HEK293 (cell line): Measurements from ENCODE around the gene CCL4.
A peak's percentile ranks its signal among the peaks of the same experiment; 100 is the strongest.
"Not testable (repeated sequence)": the region's sequence is repeated elsewhere in the genome, so short reads cannot be mapped to it uniquely, and the experiment has no call there.

Experiments
- CTCF ChIA-PET: fragments of 350-600 bp; formaldehyde crosslinking; extraction: SDS; loops from one replicate; lab custom pipeline; 2021; ENCODE audit warnings: antibody characterized with exemption; lab: Yijun Ruan, JAX
- POLR2A ChIA-PET: fragments of 300-600 bp; formaldehyde crosslinking; extraction: SDS; loops from one replicate; lab custom pipeline; 2020; ENCODE audit warnings: antibody characterized with exemption, inconsistent platforms; lab: Yijun Ruan, JAX
- H3K27ac ChIP-seq: fragments of 200-500 bp; sonication (Bioruptor generic); 2 replicates; pipeline ENCODE4 v1.5.1; 2014; ENCODE audit warnings: low read depth, low read length, control low read depth, inconsistent platforms; ENCODE audit errors: extremely low read depth
- H3K36me3 ChIP-seq, 2 experiments: fragments of 200-500 bp in 1 of 2; sonication (Bioruptor generic) in 1 of 2; 1 replicate in 1 of 2; 2 replicates in 1 of 2; pipeline ENCODE4 v1.5.1; 2014 to 2017; ENCODE audit warnings: inconsistent platforms in 2 of 2, low read length in 2 of 2; ENCODE audit not compliant: control insufficient read depth in 2 of 2, insufficient read depth in 1 of 2
- H3K4me1 ChIP-seq: fragments of 200-500 bp; sonication (Bioruptor generic); 2 replicates; pipeline ENCODE4 v1.5.1; 2014; ENCODE audit warnings: mild to moderate bottlenecking, low read length, inconsistent platforms; ENCODE audit not compliant: control insufficient read depth, insufficient read depth
- H3K4me3 ChIP-seq: 2 replicates; pipeline ENCODE4 v1.5.1; 2011; ENCODE audit warnings: low read depth, mild to moderate bottlenecking, control low read depth, low read length, moderate library complexity
- H3K9me3 ChIP-seq: fragments of 200-500 bp; sonication (Bioruptor generic); 2 replicates; pipeline ENCODE4 v1.5.1; 2014; ENCODE audit warnings: low read depth, low read length, inconsistent platforms; ENCODE audit not compliant: control insufficient read depth, insufficient read depth
- BCL11A ChIP-seq: fragments of 450-650 bp; formaldehyde crosslinking; IDR thresholded peaks from 2 replicates; pipeline ENCODE4 v1.5.1; 2016; ENCODE audit warnings: low read depth, missing biosample characterization, missing genetic modification characterization
- FEZF1 ChIP-seq: fragments of 450-650 bp; formaldehyde crosslinking; IDR thresholded peaks from 2 replicates; pipeline ENCODE4 v1.5.1; 2016; ENCODE audit warnings: missing biosample characterization, missing genetic modification characterization
- GLIS1 ChIP-seq: fragments of 450-650 bp; formaldehyde crosslinking; IDR thresholded peaks from 2 replicates; pipeline ENCODE4 v1.5.1; 2016; ENCODE audit warnings: missing biosample characterization, missing genetic modification characterization
- KLF9 ChIP-seq: fragments of 450-650 bp; formaldehyde crosslinking; IDR thresholded peaks from 2 replicates; pipeline ENCODE4 v1.5.1; 2016; ENCODE audit warnings: missing biosample characterization, missing genetic modification characterization, low read depth
- SP7 ChIP-seq: fragments of 450-650 bp; formaldehyde crosslinking; IDR thresholded peaks from 2 replicates; pipeline ENCODE4 v1.5.1; 2016; ENCODE audit warnings: missing biosample characterization, missing genetic modification characterization
- ZBTB21 ChIP-seq: fragments of 450-650 bp; formaldehyde crosslinking; IDR thresholded peaks from 2 replicates; pipeline ENCODE4 v1.5.1; 2017; ENCODE audit warnings: missing biosample characterization, missing genetic modification characterization
- ZEB2 ChIP-seq: fragments of 450-650 bp; formaldehyde crosslinking; IDR thresholded peaks from 2 replicates; pipeline ENCODE4 v1.5.1; 2016; ENCODE audit warnings: missing biosample characterization, missing genetic modification characterization
- ZIC2 ChIP-seq: fragments of 450-650 bp; formaldehyde crosslinking; IDR thresholded peaks from 2 replicates; pipeline ENCODE4 v1.5.1; 2016; ENCODE audit warnings: missing biosample characterization, missing genetic modification characterization
- ZNF248 ChIP-seq: fragments of 450-650 bp; formaldehyde crosslinking; IDR thresholded peaks from 2 replicates; pipeline ENCODE4 v1.5.1; 2017; ENCODE audit warnings: missing biosample characterization, missing genetic modification characterization
- ZNF366 ChIP-seq: fragments of 450-650 bp; formaldehyde crosslinking; conservative IDR thresholded peaks from 2 replicates; pipeline ENCODE4 v1.5.1; 2016; ENCODE audit warnings: missing biosample characterization, missing genetic modification characterization
- ZNF473 ChIP-seq: fragments of 450-650 bp; formaldehyde crosslinking; IDR thresholded peaks from 2 replicates; pipeline ENCODE4 v1.5.1; 2017; ENCODE audit warnings: missing biosample characterization, missing genetic modification characterization
- ZNF558 ChIP-seq: fragments of 450-650 bp; formaldehyde crosslinking; IDR thresholded peaks from 2 replicates; pipeline ENCODE4 v1.5.1; 2016; ENCODE audit warnings: missing biosample characterization, missing genetic modification characterization
- ZNF561 ChIP-seq: fragments of 450-650 bp; IDR thresholded peaks from 2 replicates; pipeline ENCODE4 v1.5.1; 2018; ENCODE audit warnings: missing biosample characterization, missing genetic modification characterization, borderline replicate concordance
- ZNF629 ChIP-seq: fragments of 450-650 bp; formaldehyde crosslinking; IDR thresholded peaks from 2 replicates; pipeline ENCODE4 v1.5.1; 2017; ENCODE audit warnings: missing biosample characterization, missing genetic modification characterization
- ZNF843 ChIP-seq: fragments of 450-650 bp; formaldehyde crosslinking; IDR thresholded peaks from 2 replicates; pipeline ENCODE4 v1.5.1; 2016; ENCODE audit warnings: missing biosample characterization, missing genetic modification characterization
- TF ChIP-seq, protein P1 (sequence below): fragments of 450-650 bp; formaldehyde crosslinking; IDR thresholded peaks from 2 replicates; pipeline ENCODE4 v1.5.1; 2016; ENCODE audit warnings: missing biosample characterization, missing genetic modification characterization, low read depth

The CCL4 gene

GRCh38 chr17:36114971-36115648 lies 11.5 kb downstream of the CCL4 start:
- H3K9me3 ChIP-seq, H3K36me3 ChIP-seq, POLR2A ChIA-PET, H3K27ac ChIP-seq, H3K4me1 ChIP-seq, H3K4me3 ChIP-seq: not testable (repeated sequence)
- TF ChIP-seq ZNF473 = peak; percentile 58; the same call in 1 of the 2 replicates
- CTCF ChIA-PET = interaction anchor here (2.7 kb wide), 1 partner anchor 33 kb away, joined by 11 read pairs; no protein-coding TSS in a partner anchor

- CTCF ChIA-PET = interaction anchor here (2.7 kb wide), 1 partner anchor 33 kb away, joined by 11 read pairs; no protein-coding TSS in a partner anchor
- POLR2A ChIA-PET, H3K4me3 ChIP-seq, H3K9me3 ChIP-seq, H3K36me3 ChIP-seq, H3K4me1 ChIP-seq, H3K27ac ChIP-seq: not testable (repeated sequence)
- TF ChIP-seq ZNF248 (0 out of 2 replicates have a peak, but pooled peaks have one; percentile 16), FEZF1 (tag by site-specific recombination) (0 out of 2 replicates have a peak, but pooled peaks have one; percentile 39), ZNF843 (tag by site-specific recombination) (peak; percentile 37; the same call in 1 of the 2 replicates), ZNF558 (tag by site-specific recombination) (0 out of 2 replicates have a peak, but pooled peaks have one; percentile 28), KLF9 (tag by site-specific recombination) (0 out of 2 replicates have a peak, but pooled peaks have one; percentile 14), ZNF629 (tag by site-specific recombination) (peak; percentile 85), BCL11A (tag by site-specific recombination) (peak; percentile 16; the same call in 1 of the 2 replicates), ZNF366 (peak; percentile 33; the same call in 1 of the 2 replicates), ZEB2 (0 out of 2 replicates have a peak, but pooled peaks have one; percentile 16), SP7 (tag by site-specific recombination) (peak; percentile 89), ZBTB21 (tag by site-specific recombination) (peak; percentile 78)
- TF ChIP-seq, protein P1, sequence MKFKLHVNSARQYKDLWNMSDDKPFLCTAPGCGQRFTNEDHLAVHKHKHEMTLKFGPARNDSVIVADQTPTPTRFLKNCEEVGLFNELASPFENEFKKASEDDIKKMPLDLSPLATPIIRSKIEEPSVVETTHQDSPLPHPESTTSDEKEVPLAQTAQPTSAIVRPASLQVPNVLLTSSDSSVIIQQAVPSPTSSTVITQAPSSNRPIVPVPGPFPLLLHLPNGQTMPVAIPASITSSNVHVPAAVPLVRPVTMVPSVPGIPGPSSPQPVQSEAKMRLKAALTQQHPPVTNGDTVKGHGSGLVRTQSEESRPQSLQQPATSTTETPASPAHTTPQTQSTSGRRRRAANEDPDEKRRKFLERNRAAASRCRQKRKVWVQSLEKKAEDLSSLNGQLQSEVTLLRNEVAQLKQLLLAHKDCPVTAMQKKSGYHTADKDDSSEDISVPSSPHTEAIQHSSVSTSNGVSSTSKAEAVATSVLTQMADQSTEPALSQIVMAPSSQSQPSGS = peak; percentile 94
Measured at GRCh38 chr17:36115649-36115977, 12.0 kb downstream of the CCL4 start.

DNA sequence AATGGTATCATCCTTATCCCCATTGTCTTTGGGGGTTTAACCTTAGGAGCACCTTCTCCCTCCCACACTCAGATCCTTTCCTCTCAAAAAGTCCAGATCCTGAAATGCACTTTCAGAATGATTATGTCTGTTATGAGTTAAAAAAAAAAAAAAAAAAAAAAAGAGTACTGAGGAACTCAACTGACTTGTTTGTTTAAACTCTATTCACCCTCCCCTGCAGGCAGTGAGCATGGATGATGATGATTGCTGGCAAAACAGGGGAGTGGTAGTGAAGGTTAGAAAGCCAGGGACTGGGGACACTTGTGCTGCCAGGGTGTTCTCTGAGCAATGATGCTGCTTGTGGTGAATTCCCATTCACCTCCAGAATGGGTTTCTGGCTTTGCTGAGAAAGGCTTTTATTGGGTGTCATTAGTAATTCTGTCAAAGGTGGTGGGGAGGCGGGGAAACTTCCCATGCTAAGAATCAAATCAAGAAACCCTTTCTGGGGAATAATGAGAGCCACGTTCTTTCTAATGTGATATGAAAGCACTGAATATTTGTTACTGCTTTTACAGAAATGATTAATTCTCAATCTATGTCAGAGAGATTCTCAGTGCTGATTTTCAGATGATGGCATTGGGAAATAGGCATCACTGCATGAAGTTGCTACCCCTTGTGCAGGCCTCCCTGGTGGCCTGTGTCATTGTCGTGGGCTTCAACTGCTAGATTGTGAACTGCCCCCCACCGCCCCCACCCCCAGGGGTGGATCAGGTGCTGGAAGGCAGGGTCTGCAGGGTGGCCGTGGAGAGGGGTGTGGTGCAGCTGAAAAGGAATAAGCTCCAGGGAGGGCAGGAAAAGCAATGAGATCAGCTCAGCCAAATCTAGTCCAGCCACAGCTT lies 14.1 kb downstream of the CCL4 start:
- POLR2A ChIA-PET = interaction anchor here (0.6 to 1.1 kb wide), 2 partner anchors 53 to 65 kb away, joined by 3 read pairs; no protein-coding TSS in a partner anchor
- H3K27ac ChIP-seq = no peak overlapping the region; the same call in 1 of the 2 replicates
- no peak overlapping the region for H3K4me3 ChIP-seq
- peaks cover 3% of the 10 kb centered on the region; the same call in 1 of the 2 replicates for H3K4me1 ChIP-seq
- CTCF ChIA-PET = interaction anchor here (0.7 to 3.1 kb wide), 9 partner anchors 15 to 928 kb away, joined by 3 to 37 read pairs (median 7); no protein-coding TSS in a partner anchor
- H3K9me3 ChIP-seq = no peaks in the 10 kb centered on the region
- peak; percentile 97 for TF ChIP-seq GLIS1 (tag by site-specific recombination)
- no peak for TF ChIP-seq ZNF561 (tag by site-specific recombination)
- peak; percentile 81 for TF ChIP-seq ZIC2 (tag by site-specific recombination)
- no peaks in the 10 kb centered on the region for H3K36me3 ChIP-seq
